GM18907 (cell line): ENCODE measurements around the gene TFPT.
A peak's percentile ranks its signal among the peaks of the same experiment; 100 is the strongest.
"Not testable (repeated sequence)": the region's sequence is repeated elsewhere in the genome, so short reads cannot be mapped to it uniquely, and the experiment has no call there.

Source experiments
- ATAC-seq: cut with Tn5 transposase; IDR thresholded peaks from one replicate; pipeline ENCODE4 v1.9.1; 2021; ENCODE audit warnings: mild to moderate bottlenecking, moderate library complexity; ENCODE audit not compliant: unreplicated experiment

The TFPT gene

GRCh38 chr19:54124393-54124792 lies 8.9 kb upstream of the TFPT start:
- no peak for ATAC-seq

- no peak for ATAC-seq
These were observed 8.2 kb upstream of the TFPT start for GRCh38 chr19:54123682-54124081.

GRCh38 chr19:54121259-54121658 lies 5.8 kb upstream of the TFPT start:
- no peak for ATAC-seq

- ATAC-seq, result no peak
These were observed 933 bp downstream of the TFPT start for GRCh38 chr19:54114340-54115108.

- no peak for ATAC-seq
These were observed 5.8 kb downstream of the TFPT start for GRCh38 chr19:54109651-54110050.

GRCh38 chr19:54108496-54108895 lies 7.0 kb downstream of the TFPT start:
- no peak for ATAC-seq

- ATAC-seq, result no peak
These were observed 7.5 kb downstream of the TFPT start for GRCh38 chr19:54107876-54108490.

- ATAC-seq, result no peak
These were observed 8.7 kb downstream of the TFPT start for GRCh38 chr19:54106716-54107115.

GRCh38 chr19:54105796-54106195 lies 9.7 kb downstream of the TFPT start:
- no peak for ATAC-seq

GRCh38 chr19:54104998-54105715 lies 10.3 kb downstream of the TFPT start:
- ATAC-seq, result no peak

- peak; percentile 93 for ATAC-seq
These were observed 12.9 kb downstream of the TFPT start, which contains the start of gene NDUFA3 for GRCh38 chr19:54102421-54103169. Gene NDUFA3, plus strand, starts transcription at chr19:54102855. Its CDS starts 24 bp downstream, at chr19:54102879.

- no peak for ATAC-seq
These were observed 14.9 kb downstream of the TFPT start, which contains the start of gene OSCAR for GRCh38 chr19:54100561-54100960. Gene OSCAR, minus strand, starts transcription at chr19:54100803. Its CDS starts 11 bp downstream, at chr19:54100792.

GRCh38 chr19:54099903-54100255 lies 15.6 kb downstream of the TFPT start:
- ATAC-seq, result not testable (repeated sequence)

- no peak for ATAC-seq
These were observed 16.1 kb downstream of the TFPT start for GRCh38 chr19:54099190-54099902.

GRCh38 chr19:54096617-54097106 lies 18.8 kb downstream of the TFPT start:
- no peak for ATAC-seq

- not testable (repeated sequence) for ATAC-seq
These were observed 19.4 kb downstream of the TFPT start for GRCh38 chr19:54095859-54096616.

GRCh38 chr19:54095136-54095858 lies 20.2 kb downstream of the TFPT start:
- ATAC-seq, result no peak

GRCh38 chr19:54094426-54095000 lies 20.9 kb downstream of the TFPT start:
- no peak for ATAC-seq
